Natural killer cell (primary cell): ENCODE measurements around the gene ABHD4. TPM values are rescaled to one million over a fixed set of nuclear protein-coding genes. Genes with fewer than 3 reads are reported as not detected.

ENCODE experiments used
- ATAC-seq, 3 donors: fragments of 150-1000 bp in 2 of 3; fragments of 200-7000 bp in 1 of 3; cut with Tn5 transposase; 1 replicate in 1 of 3; 2 replicates in 2 of 3; pipeline ENCODE4 v1.10.0; 2021; ENCODE audit warnings: mild to moderate bottlenecking in 2 of 3, moderate library complexity in 2 of 3
- DNase-seq, 2 donors: peaks; one replicate each; pipeline versions ENCODE4 v3.0.0 to v3.0.0-alpha.2; 2013 to 2021; ENCODE audit warnings: mixed read lengths in 1 of 2
- H3K27ac ChIP-seq: one replicate; pipeline ENCODE4 v1.5.1; 2013; ENCODE audit warnings: mild to moderate bottlenecking, low read length
- H3K27me3 ChIP-seq: one replicate; pipeline ENCODE4 v1.6.1; 2013; ENCODE audit warnings: low read length; ENCODE audit not compliant: control insufficient read depth, insufficient read depth
- H3K36me3 ChIP-seq: one replicate; pipeline ENCODE4 v1.6.1; 2013; ENCODE audit warnings: low read length; ENCODE audit not compliant: control insufficient read depth, insufficient read depth
- H3K4me1 ChIP-seq: one replicate; pipeline ENCODE4 v1.6.1; 2013; ENCODE audit warnings: low read length; ENCODE audit not compliant: control insufficient read depth, insufficient read depth
- H3K4me3 ChIP-seq: one replicate; pipeline ENCODE4 v1.5.1; 2013; ENCODE audit warnings: low read length
- H3K9me3 ChIP-seq: one replicate; pipeline ENCODE4 v1.6.1; 2013; ENCODE audit warnings: low read length; ENCODE audit not compliant: control insufficient read depth, insufficient read depth
- H3K27ac Mint-ChIP-seq, 2 donors: one replicate each; pipeline ENCODE4 v1.8.0; 2022; ENCODE audit warnings: mild to moderate bottlenecking in 2 of 2, mixed read lengths in 2 of 2, moderate library complexity in 1 of 2
- H3K27me3 Mint-ChIP-seq, 2 donors: one replicate each; pipeline ENCODE4 v1.8.0; 2022; ENCODE audit warnings: low read depth in 2 of 2, mixed read lengths in 2 of 2
- H3K36me3 Mint-ChIP-seq: one replicate; pipeline ENCODE4 v1.8.0; 2022; ENCODE audit warnings: mixed read lengths
- H3K4me1 Mint-ChIP-seq, 2 donors: one replicate each; pipeline ENCODE4 v1.8.0; 2022; ENCODE audit warnings: mixed read lengths in 2 of 2
- H3K4me3 Mint-ChIP-seq: one replicate; pipeline ENCODE4 v1.8.0; 2022; ENCODE audit warnings: mild to moderate bottlenecking, moderate library complexity, mixed read lengths
- H3K9me3 Mint-ChIP-seq, 2 donors: one replicate each; pipeline ENCODE4 v1.8.0; 2022; ENCODE audit warnings: mixed read lengths in 2 of 2
- CTCF ChIP-seq: fragments of 200-600 bp; IDR thresholded peaks from one replicate; pipeline ENCODE4 v1.8.0; 2022; ENCODE audit warnings: antibody characterized with exemption
- WGBS: methylation state at CpG from one replicate; pipeline ENCODE4 v1.1.7; 2013; ENCODE audit warnings: missing lambda C conversion rate; ENCODE audit not compliant: insufficient coverage; 5-methylcytosine and 5-hydroxymethylcytosine counted together
- intact Hi-C: fragments of 100-400 bp; cut with micrococcal nuclease; formaldehyde crosslinking; loops from one replicate; pipeline ENCODE4 v1.14.2; 2022
- total RNA-seq, 4 donors: library from RNA; stranded (reverse); fragments of 120-200 nt in 1 of 4; gene quantifications; one replicate each; pipeline versions ENCODE4 v1.2.3 to v1.2.4, GENCODE V29; 2013 to 2022

Gene ABHD4
- total RNA-seq, 3 donors from 2014 or later (not counting 1 experiment from before 2014, with no cell fraction given) = 29.7 to 39.3 (median 30.2) TPM

GRCh38 chr14:22607291-22607690 lies 9.2 kb downstream of the ABHD4 start:
- Histone ChIP-seq H3K36me3 (peaks cover 74% of the 10 kb centered on the region), H3K27me3 (no peaks in the 10 kb centered on the region), H3K4me1 (no peaks in the 10 kb centered on the region), H3K9me3 (no peaks in the 10 kb centered on the region), H3K27ac (no peak overlapping the region), H3K4me3 (no peak overlapping the region)
- Mint-ChIP-seq H3K4me1 (peaks cover 2% of the 10 kb centered on the region in 2 donors), H3K27me3 (no peaks in the 10 kb centered on the region), H3K9me3 (no peaks in the 10 kb centered on the region), H3K27ac (no peak overlapping the region), H3K4me3 (no peak overlapping the region), H3K36me3 (peaks cover 29% of the 10 kb centered on the region)
- intact Hi-C loops = no loop called here
- DNase-seq (no peak), ATAC-seq (no peak)
- no peak for TF ChIP-seq CTCF
- 93% methylated on average over 3 of the region's 3 CpGs for WGBS

- Mint-ChIP-seq H3K9me3 (no peaks in the 10 kb centered on the region), H3K4me1 (no peaks in the 10 kb centered on the region), H3K27me3 (no peaks in the 10 kb centered on the region), H3K4me3 (no peak overlapping the region), H3K27ac (no peak overlapping the region), H3K36me3 (peaks cover 18% of the 10 kb centered on the region)
- no peaks in the 10 kb centered on the region for H3K27me3 ChIP-seq
- ATAC-seq (no peak), DNase-seq (no peak)
- no peak for TF ChIP-seq CTCF
- WGBS = 86% methylated on average over 2 of the region's 2 CpGs
- no peak overlapping the region for H3K27ac ChIP-seq
- H3K4me1 ChIP-seq = no peaks in the 10 kb centered on the region
- no peaks in the 10 kb centered on the region for H3K9me3 ChIP-seq
- intact Hi-C loops = no loop called here
- peaks cover 43% of the 10 kb centered on the region for H3K36me3 ChIP-seq
- H3K4me3 ChIP-seq = no peak overlapping the region
Measured at GRCh38 chr14:22610931-22611330, 12.8 kb downstream of the ABHD4 start.

GRCh38 chr14:22613106-22613695 lies 15.1 kb downstream of the ABHD4 start:
- no peak overlapping the region for H3K4me3 ChIP-seq
- Mint-ChIP-seq H3K27me3 (no peaks in the 10 kb centered on the region), H3K27ac (peak overlapping the region in 1 of 2 donors; percentile 65), H3K9me3 (no peaks in the 10 kb centered on the region), H3K36me3 (peaks cover 8% of the 10 kb centered on the region), H3K4me3 (no peak overlapping the region), H3K4me1 (no peaks in the 10 kb centered on the region)
- H3K4me1 ChIP-seq = no peaks in the 10 kb centered on the region
- 54% methylated on average over 2 of the region's 2 CpGs for WGBS
- no peak for DNase-seq
- TF ChIP-seq CTCF = no peak
- no peaks in the 10 kb centered on the region for H3K27me3 ChIP-seq
- peaks cover 25% of the 10 kb centered on the region for H3K36me3 ChIP-seq
- intact Hi-C loops = no loop called here
- ATAC-seq = no peak
- no peaks in the 10 kb centered on the region for H3K9me3 ChIP-seq
- H3K27ac ChIP-seq = no peak overlapping the region

- Histone ChIP-seq H3K4me1 (no peaks in the 10 kb centered on the region), H3K27me3 (no peaks in the 10 kb centered on the region), H3K36me3 (peaks cover 22% of the 10 kb centered on the region), H3K9me3 (no peaks in the 10 kb centered on the region), H3K4me3 (no peak overlapping the region), H3K27ac (no peak overlapping the region)
- DNase-seq (no peak), ATAC-seq (no peak)
- intact Hi-C loops = no loop called here
- TF ChIP-seq CTCF = no peak
- H3K4me1 Mint-ChIP-seq = no peaks in the 10 kb centered on the region
- no peaks in the 10 kb centered on the region for H3K27me3 Mint-ChIP-seq
- H3K27ac Mint-ChIP-seq = peak overlapping the region in 1 of 2 donors; percentile 65
- H3K4me3 Mint-ChIP-seq = no peak overlapping the region
- H3K36me3 Mint-ChIP-seq = peaks cover 8% of the 10 kb centered on the region
- H3K9me3 Mint-ChIP-seq = no peaks in the 10 kb centered on the region
- WGBS = 81% methylated on average over 2 of the region's 3 CpGs
Measured at GRCh38 chr14:22613736-22614239, 15.7 kb downstream of the ABHD4 start.
